Mammary epithelial cell (primary cell): ENCODE data around the gene PPP1R8.

Experiments used
- CTCF ChIP-seq, 2 donors: IDR thresholded peaks in 1 of 2; conservative IDR thresholded peaks in 1 of 2; 2 replicates each; pipeline ENCODE4 v1.5.1; 2011 to 2012; ENCODE audit warnings: inconsistent platforms in 2 of 2, low read length in 2 of 2, mild to moderate bottlenecking in 2 of 2, control low read depth in 1 of 2, low read depth in 1 of 2; ENCODE audit not compliant: insufficient read depth in 1 of 2; ENCODE audit errors: extremely low read depth in 1 of 2
- EZH2 ChIP-seq: IDR thresholded peaks from 2 replicates; pipeline ENCODE4 v1.6.1; 2012; ENCODE audit warnings: low read length, inconsistent platforms, borderline replicate concordance

- TF ChIP-seq EZH2 (no peak), CTCF (conservative IDR thresholded peaks at IDR 0.05 in 1 of 2, IDR thresholded peaks at IDR 0.05 in 1 of 2; ENCODE audit: extremely low read depth in 1 of 2, insufficient read depth in 1 of 2, low read depth in 1 of 2, low read length in 2 of 2) (no peak)
Observed at GRCh38 chr1:27784700-27785099, 45.9 kb upstream of the PPP1R8 start.
